Liver (tissue), 3 donors: ENCODE data around the gene CECR2.

Experiments used
- GABPA ChIP-seq, 2 donors: IDR thresholded peaks in 1 of 2; conservative IDR thresholded peaks in 1 of 2; 2 replicates each; pipeline ENCODE4 v1.6.1; 2016; ENCODE audit warnings: antibody characterized with exemption in 2 of 2, mild to moderate bottlenecking in 1 of 2, moderate library complexity in 1 of 2
- TF ChIP-seq, protein P1 (sequence below): fragments of 150-350 bp; IDR thresholded peaks from 2 replicates; pipeline ENCODE4 v1.5.1; 2017; ENCODE audit warnings: improper control_type of control experiment, low read depth, low read length; ENCODE audit not compliant: missing input control
- TF ChIP-seq, protein P2 (sequence below): IDR thresholded peaks from 2 replicates; pipeline ENCODE4 v1.6.1; 2016; ENCODE audit warnings: antibody characterized with exemption
- donor health status: healthy.
- donor health status: healthy.

DNA sequence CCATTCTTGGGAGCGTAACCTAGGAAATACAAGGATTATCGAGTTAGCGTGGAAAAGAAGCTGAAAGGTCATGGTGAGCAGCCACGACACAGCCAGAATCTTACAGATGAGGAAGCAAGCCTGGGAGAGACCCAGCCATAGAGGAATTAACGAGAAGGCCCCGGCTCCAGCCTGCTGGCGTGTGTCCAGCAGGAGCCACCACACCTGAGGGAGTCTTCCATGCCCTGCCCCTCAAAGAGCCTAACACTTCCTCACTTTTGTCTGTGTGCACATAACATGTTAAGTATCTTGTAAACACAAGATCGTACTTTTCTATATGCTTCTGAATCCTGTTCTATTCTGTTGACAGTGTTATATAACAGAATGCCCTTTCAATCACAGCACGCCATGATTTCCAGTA is 18.1 kb downstream of the CECR2 start:
- TF ChIP-seq, protein P1, sequence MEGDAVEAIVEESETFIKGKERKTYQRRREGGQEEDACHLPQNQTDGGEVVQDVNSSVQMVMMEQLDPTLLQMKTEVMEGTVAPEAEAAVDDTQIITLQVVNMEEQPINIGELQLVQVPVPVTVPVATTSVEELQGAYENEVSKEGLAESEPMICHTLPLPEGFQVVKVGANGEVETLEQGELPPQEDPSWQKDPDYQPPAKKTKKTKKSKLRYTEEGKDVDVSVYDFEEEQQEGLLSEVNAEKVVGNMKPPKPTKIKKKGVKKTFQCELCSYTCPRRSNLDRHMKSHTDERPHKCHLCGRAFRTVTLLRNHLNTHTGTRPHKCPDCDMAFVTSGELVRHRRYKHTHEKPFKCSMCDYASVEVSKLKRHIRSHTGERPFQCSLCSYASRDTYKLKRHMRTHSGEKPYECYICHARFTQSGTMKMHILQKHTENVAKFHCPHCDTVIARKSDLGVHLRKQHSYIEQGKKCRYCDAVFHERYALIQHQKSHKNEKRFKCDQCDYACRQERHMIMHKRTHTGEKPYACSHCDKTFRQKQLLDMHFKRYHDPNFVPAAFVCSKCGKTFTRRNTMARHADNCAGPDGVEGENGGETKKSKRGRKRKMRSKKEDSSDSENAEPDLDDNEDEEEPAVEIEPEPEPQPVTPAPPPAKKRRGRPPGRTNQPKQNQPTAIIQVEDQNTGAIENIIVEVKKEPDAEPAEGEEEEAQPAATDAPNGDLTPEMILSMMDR = no peak
- TF ChIP-seq, protein P2, sequence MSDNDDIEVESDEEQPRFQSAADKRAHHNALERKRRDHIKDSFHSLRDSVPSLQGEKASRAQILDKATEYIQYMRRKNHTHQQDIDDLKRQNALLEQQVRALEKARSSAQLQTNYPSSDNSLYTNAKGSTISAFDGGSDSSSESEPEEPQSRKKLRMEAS = no peak
- TF ChIP-seq GABPA (IDR thresholded peaks at IDR 0.05 in 1 of 2, conservative IDR thresholded peaks at IDR 0.05 in 1 of 2) = no peak
